ENCODE results near the gene SGCD.

The SGCD gene

DNA sequence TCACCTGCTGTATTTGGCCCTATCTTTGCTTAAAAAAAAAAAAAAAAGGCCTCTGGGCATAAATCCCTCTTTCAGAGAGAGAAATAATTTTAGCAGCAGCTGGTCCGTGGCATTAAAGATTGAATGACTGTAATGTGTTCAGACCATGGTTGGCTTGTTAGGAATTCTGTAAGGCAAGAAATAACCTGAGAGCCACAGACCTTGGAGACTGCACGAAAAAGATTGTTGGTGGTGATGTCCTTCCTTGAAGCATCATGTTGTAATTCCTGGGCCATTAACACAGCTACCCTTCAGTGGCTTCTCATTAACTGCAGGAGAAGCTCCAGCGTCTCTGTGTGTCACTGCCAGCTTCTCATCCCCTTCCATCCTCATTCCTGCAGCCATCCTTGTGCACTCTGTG, 79.0 kb downstream of the SGCD start:
- DNase-seq, result no peak

DNA sequence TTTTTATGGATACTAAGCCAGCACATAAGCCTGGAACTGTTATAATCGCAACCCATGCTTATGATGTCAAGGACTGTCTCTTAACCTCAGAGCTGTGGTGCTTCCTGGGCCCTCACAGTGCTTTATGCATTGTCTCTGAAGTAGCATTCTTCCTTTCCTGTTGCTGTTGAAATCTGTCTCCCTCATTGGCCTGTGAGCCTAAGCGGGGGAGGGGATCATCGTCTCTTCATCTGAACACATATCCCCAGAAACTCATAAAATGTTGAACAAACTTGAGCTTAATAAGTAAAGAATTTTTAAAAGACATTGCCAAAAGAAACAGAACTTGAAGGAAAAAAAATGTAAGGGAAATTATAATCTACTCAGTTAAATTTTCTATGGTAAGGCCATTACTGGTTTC, 80.3 kb downstream of the SGCD start:
- no peak for DNase-seq

DNA sequence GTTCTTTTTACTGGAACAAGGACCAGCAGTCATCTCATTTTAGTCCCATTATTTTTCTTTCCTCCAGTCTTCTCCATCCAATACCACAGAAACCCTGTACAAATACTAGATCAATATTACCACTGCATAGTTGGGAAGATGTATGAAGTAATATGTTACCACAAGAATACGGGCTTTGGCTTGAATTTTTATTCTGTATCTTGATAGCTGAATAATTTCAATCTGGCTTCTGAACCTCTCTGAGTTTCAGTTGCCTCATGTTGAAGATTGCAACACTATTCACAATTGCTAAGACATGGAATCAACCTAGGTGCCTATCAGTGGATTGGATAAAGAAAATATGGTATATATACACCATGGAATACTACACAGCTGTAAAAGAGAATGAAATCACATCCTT, 82.9 kb downstream of the SGCD start:
- DNase-seq, result no peak

DNA sequence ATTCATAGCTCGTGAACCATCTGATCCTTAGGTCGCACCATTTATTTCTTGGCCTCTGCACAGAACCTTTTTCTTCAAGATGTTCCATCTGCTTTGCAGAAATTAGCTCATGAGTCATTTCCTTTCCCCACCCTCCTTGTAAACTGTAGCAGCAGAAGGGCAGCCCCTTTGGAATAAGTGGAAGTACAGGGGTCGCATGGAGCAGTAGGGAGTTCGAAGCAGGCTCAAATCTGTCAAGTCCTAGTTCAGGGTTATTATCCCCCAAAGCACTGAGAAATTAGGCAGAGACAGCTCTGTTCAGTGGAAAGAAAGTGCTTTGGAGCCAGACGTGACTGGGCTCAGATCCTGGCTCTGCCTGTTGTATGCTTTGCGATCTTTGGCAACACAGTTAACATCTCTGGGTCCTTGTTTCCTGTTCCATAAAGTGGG, 84.2 kb downstream of the SGCD start:
- no peak for DNase-seq

DNA sequence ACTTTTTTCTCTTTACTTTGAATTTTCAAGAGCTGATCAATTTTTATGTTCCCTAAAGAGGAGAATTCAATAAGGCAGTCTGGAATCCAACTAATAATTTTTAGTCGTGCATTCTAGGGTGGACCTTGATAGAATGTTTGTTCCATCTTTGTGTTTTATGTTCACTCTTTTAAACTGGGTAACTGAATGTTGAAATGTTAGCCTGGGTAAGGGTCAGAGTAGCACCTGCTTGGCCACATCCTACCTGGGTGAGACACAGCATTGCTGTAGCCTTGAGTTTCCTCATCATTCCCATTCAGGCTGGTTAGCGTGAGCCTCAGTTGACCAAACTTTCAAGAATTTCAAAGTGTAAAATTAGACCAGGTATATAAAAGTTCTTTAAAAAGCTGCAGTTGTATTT, 85.0 kb downstream of the SGCD start:
- DNase-seq, result no peak

DNA sequence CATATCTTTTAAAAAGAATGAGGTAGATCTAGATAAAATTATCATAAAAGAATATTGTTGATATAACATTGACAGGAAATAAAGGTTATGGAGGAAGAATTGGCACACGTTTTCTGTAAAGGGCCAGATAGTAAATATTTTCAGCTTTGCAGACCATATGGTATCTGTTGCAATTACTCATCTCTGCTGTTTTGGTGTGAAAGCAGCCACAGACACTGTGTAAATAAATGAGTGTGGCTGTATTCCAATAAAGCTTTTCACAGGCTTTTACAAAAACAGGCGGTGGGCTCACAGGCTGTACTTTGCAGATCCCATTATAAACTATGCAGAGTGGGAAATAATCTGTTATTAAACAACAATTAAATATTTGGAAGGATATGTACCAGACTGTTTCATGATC, 87.4 kb downstream of the SGCD start:
- DNase-seq, result no peak

DNA sequence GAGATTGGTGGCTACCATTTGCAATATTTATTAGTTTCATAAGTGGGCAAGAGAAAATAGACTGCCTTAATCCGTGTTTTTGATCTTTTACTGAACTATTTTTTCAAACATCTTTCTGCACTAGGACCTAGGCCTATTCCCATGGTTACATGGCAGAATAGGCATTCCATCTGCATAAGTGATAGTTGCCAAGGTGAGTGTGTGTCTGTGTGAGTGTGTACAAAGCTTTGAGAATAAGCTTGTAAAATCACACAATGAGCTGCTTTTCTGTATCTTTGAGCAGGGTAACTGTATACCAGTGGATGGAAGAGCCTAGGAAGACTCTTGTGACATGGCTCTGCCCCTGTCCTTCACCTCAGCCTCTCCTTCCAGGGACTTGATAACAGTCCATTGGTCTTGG, 92.7 kb downstream of the SGCD start:
- DNase-seq, result no peak

DNA sequence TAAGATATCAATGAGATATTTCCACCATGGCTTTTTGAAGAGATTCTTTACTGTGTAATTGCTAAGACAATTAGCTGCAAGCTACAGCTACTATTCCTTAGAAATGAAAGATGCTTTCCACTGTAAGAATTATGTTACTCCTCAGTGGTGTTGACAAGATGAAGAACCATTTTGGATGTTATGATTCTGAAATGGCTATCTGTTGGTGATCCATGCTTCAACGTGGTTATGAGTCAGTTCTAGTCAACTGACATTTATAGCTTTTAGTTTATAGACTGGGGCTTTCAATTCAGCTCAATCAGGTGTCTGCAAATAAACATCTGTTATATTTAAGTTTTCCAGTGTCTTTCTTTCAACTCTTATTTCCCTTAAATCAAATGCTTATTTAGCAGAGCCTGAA, 93.7 kb downstream of the SGCD start:
- DNase-seq, result no peak

DNA sequence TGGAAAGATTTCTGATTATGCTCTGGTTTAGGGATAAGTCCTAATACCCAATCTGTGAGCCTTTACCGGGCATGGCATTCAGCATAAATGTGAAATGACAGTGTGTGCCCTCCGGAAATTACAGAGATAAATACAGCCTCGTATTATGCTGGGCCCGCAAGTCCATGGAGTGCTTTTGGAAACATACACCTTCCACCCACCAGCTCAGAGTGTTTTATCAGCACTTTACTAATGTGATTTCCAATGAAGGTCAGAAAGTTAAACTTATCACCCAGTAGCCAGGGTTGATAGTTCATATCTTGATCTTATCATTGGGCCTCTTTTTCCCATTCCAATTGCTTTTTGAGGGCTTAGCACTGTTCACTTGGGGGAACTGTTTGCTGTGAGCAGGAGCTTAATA, 94.8 kb downstream of the SGCD start:
- DNase-seq, result no peak

DNA sequence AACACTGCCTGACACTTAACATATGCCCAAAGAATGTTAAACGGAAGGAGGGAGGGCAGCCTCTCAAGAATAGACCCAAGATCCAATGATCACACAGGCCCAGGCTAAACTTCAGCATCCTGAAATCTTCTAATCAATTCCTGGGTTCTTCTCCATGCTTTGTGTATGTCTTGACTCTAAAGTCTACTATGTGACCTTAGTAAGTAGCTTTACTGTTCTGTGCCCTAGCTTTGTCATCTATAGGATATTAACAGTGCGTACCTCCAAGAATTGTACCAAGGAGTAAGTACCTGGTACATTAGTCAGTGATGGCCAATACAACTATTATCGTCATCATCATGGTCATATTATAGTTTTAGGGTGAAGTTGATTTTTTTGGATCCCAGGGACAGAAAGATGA, 96.6 kb downstream of the SGCD start:
- no peak for DNase-seq

DNA sequence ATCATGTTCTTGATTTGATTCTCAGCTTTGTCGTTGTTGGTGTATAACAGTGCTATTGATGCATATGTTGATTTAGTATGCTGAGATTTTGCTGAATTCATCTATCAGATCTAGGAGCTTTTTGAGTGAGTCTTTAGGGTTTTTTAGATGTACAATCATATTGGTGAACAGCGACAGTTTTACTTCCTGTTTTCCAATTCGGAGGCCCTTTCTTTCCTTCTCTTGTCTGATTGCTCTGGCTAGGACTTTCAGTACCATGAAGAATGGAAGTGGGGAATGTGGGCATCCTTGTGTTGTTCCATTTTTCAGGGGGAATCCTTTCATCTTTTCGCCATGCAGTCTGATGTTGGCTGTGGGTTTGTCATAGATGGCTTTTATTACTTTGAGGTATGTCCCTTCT, 100.4 kb downstream of the SGCD start:
- no peak for DNase-seq

DNA sequence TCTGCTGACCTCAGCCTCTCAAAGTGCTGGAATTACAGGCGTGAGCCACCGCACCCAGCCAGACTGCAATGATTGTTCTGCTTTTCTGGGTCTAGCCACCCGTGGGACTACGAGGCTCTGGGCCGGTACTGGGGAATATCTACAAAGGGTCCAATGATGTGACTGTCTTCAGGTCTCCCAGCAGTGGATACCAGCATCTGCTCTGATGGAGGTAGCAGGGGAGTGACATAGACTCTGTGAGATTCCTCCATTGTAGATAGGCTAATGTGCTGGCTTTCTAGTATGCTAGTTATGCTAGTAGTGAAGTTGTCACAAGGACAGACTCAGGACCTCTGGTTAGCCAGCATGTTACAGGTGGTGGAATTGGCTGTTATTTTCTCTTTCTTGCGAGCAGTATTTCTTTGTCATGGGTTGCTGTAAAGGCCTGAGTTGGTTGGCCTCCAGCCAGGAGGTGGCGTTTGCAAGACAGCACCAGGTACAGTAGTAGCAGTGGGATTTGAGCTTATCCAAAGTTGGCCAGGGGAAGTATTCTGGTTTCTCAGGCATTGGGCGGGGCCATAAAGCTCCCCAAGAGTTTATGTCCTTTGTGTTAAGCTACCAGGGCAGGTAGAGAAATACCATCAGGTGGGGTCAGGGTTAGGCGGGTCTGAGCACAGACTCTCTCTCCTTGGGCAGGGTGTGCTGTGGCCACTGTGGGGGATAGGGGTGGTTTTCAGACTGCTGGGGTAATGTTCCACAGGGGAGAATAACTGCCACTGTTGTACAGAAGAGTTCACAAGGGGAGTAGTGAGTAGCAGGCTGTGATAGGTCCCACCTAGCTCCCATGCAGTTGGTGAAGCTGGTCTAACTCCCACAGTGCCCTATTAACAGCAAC, 105.2 kb downstream of the SGCD start:
- no peak for DNase-seq

DNA sequence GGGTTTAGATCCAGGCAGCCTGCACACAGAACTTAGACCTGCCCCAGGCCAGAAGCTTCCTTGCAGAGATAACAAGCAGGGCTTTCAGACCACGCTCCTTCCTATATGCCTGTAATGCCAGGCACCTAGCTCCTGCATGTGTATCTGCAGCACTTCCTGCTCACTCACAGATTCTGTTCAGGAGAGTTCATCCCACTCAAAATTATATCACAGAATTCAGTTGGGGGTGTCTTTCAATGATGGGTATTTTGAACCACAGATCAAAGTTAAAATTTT, 105.8 kb downstream of the SGCD start:
- DNase-seq, result no peak

DNA sequence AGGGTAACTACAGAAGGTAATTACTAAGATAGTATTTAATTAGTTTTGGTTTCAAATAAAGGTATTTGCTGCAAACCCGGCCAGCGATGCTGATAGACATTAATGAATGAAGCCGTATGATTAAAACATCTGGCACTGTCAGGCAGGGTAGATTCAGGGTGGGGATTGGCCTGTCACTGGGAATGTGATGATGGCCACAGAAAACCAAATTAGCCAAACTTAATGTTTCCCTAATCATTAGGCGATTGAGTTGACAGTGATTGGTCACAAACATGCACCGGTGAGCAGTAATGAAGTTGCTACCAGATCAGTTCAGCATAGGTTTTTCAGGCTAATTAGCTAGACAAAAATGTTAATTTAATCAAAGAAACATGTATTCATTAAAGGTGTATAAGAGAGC, 107.5 kb downstream of the SGCD start:
- no peak for DNase-seq

DNA sequence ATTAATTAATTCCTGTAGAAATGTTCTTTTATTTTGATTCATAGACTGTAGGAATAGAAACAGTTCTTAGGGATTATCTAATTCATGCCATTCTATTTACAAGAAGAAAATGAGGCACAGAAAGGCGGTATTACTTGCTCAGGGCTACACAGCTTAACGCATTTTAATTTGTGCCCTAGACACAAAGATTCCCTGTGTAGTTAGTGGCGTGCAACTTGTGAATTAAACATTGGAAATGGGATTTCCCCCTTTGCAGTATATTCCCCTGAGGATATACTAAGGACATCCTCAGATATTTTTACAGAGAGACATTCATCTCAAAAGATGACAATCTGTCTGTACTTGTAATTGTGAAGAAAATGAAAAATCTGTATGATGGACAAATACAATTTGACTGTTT, 108.1 kb downstream of the SGCD start:
- no peak for DNase-seq

DNA sequence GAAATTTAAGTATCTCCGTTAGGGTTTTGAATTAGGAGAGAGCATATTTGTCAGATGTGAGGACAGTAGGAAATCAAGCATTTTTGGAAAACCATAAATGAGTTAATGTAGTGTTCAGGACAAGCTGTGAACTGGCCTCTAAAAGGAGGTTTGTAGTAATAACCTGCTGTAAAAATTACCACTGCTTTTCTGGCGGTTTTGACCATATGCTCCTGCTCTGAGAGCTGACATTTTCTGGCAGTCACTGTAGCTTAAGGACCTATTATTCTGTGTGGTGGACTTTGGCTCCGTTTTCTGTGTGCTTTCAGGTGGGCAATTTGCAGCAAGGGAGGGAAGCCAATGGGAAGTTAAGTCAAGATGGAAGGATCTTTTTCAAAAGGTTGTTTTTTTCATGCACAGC, 111.1 kb downstream of the SGCD start:
- DNase-seq, result no peak

DNA sequence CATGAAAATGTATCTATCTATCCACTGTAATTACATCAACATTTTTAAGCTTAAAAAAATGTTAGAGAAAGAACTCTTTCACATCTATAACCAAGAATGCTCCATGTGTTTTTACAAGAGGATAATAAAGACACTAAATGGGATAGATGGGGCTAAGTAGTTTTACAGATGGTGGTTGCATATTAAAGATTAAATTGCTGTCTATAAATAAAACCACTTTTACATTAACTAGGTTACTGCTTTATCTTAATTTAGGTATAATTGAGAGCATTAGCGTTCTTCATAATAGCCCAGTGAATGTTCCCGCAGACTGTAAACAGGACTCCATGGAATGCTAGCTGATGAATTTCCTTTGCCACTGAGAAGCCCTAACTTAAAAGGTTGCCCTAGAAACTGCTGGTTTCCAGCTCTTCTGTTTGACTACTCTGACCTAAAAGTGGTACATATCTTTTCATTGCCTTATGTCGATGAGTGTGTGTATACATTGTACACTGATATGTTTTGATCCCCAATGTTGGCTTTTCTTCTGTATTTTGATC, 117.9 kb downstream of the SGCD start:
- no peak for DNase-seq

DNA sequence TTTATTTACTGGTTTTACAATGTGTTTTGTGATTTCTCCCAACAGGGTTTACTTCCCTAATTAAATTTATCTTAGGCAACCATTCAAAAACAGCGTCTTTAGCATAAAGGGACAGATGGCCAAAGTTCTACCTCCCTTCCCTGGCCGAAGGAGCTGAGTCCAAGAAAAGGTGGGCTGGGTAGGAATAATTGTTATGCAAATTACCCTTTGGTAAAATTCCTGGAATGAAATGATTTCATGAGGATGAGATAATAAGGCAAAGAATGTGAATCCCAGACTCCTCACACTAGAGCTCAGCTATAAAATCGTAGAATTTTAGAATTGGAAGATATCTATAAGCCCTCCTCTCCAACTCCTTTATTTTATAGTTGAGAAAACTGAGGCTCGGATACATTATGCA, 119.6 kb downstream of the SGCD start:
- no peak for DNase-seq

DNA sequence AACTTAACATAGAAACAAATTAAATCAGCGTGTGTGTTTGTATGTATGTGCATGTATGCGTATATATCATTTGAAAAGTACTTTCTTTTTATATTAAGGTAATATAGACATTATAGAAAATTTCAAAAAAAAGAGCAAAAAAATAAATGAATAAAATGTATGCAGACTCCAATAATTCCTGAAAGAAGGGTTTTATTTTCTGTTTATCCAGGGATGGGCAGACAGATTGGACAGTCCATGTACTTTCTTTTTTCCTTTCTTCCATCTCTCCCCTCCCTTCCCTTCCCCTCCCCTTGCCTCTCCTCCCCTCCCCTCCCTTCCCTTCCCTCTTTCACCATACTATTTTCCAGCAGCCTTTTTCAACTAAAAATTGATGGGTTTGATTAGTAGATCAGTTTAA, 123.8 kb downstream of the SGCD start:
- no peak for DNase-seq

DNA sequence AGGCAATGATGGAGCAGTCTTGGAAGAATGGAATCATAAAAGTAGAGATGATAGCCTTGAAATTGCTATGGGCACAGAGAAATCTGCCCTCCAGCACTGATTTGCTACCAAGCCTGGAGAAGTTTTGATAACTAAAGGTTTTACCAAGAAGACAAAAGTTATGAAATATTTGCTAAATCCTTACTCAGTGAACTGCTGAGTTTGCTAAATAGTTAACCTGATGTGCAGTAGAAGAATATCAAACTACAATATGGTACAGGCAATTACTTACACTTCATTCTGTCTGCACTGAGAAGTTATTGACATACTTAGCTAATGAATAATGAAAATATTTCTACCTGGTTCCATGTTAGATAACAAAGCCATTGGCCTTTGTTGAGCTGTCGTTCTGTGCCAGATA, 124.5 kb downstream of the SGCD start:
- DNase-seq, result no peak

DNA sequence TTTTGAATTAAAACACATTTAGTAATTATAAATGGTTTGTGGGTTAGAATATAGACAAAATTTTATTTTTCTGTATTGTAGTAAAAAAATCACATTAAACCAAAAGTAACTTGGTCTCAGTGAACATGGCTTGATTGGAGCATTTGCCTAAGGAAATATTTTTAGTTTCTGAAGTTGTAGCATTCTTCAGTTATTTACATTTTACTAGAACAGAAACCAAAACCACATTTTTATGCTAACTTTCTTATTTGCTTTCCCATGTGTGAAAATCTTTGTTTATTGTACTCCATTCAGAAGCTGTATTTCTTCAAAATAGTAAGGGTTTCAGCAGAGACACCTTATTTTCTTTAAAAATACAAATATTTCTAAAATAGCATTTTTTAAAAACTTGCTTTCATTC, 129.9 kb downstream of the SGCD start:
- DNase-seq, result no peak

DNA sequence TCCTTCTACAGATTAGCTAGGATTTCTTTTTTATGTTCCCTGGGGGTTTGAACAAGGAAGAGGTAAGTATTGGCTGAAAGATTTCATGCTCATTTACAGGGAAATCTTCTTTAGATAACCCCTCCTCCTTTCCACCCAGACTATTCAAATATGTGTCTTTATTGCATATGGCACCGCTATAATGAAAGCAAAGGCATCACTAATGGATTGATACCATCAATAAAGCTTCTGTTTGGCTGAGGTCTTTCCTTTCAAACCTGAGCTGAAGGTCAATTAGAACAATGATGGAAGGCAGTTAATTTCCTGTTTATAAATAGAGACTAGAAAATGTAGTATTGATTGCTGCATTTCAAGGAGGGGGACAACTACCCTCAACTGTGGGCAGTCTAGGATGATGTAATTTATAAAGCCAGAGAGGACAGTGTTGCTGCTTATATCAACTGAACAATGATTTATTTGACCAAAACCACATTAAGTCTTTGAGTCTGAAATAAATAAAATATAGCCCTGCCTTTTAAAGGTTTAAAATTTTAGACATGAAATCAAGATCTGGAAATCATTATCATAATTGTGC, 132.9 kb downstream of the SGCD start:
- DNase-seq, result no peak

DNA sequence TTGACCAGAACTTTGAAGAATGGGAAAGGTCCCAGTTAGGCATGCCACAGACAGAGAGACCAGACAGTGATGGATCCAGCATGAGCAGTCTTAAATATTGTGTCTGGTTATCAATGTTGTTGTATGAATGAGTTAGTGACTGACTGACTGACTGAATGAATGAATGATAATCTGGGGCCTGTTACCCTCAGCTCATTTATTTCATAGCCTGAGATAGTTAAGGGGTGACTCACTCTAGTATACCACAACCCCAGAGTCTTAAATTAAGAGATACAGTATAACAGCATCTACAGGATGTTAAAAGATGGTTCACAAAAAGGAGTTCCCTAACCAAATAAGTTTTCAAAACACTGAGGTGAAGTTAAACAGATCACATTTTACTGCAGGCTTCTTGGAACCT, 133.5 kb downstream of the SGCD start:
- DNase-seq, result no peak

DNA sequence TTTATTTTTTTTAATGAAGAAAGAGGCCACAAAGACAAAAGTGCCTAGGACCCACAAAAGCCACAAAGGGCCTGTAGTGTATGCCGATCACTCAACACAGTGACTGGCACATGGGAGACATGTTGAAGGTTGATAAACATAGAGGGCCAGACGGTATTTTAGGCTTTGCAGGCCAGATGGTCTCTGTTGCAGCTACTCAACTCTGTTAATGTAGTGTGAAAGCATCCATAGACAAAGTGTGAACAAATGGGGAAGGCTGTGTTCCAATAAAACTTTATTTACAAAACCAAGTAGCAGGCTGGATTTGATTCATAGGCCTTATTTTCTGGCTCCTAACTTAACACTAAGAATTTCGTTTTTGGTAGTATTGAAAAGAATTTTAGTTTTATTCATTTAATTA, 139.9 kb downstream of the SGCD start:
- no peak for DNase-seq

DNA sequence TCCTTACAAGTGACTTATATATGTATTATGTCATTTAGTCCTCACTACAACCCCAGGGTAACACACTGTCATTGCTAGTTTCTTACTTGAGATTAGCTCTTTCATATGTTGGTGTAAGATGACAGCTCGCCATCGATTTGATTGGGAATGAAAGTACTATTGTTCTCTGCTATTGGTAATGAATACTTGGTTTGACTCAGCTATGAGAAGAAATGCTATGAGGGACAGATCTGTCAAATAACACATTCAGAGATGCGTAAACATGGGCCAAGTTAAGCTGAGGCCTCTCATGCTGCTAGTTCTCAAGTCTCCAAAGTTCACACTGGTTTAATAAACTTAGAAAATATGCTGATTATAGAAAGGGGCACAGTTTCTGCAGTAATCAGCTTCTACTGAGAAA, 142.7 kb downstream of the SGCD start:
- no peak for DNase-seq

Data from CD4-positive, alpha-beta T cell treated with Interleukin-4 for 1 hour (primary cell).